SK-N-SH (cell line): ENCODE measurements around the gene ZMPSTE24. TPM values are rescaled to one million over a fixed set of nuclear protein-coding genes. Genes with fewer than 3 reads are reported as not detected.

Experiments used
- CTCF ChIA-PET: fragments of 300-600, 350-600 bp; formaldehyde crosslinking; extraction: SDS; loops from one replicate; lab custom pipeline; 2021; lab: Yijun Ruan, JAX
- POLR2A ChIA-PET: fragments of 350-600 bp; sonication (Branson Sonifier 250); formaldehyde crosslinking; extraction: SDS; loops from one replicate; lab custom pipeline; 2020; ENCODE audit warnings: antibody characterized with exemption, inconsistent platforms; lab: Yijun Ruan, JAX
- DNase-seq: peaks from one replicate; pipeline ENCODE4 v3.0.0; 2012
- H2AFZ ChIP-seq: fragments of 200-600 bp; sonication (generic); 2 replicates; pipeline ENCODE4 v1.8.1; 2016; ENCODE audit warnings: antibody characterized with exemption, mild to moderate bottlenecking, low read depth
- H3F3A ChIP-seq: fragments of 200-600 bp; sonication (generic); replicated peaks from 2 replicates; pipeline ENCODE3; 2016; ENCODE audit warnings: antibody characterized with exemption, mild to moderate bottlenecking; ENCODE audit not compliant: insufficient read depth
- H3K27ac ChIP-seq, 2 experiments: fragments of 200-500 bp in 1 of 2; fragments of 200-600 bp in 1 of 2; sonication (Bioruptor generic) in 1 of 2; sonication (generic), shearing (Covaris generic) in 1 of 2; 2 replicates each; pipeline versions ENCODE4 v1.5.1 to v1.6.1; 2014 to 2016; ENCODE audit warnings: low read depth in 2 of 2, inconsistent platforms in 1 of 2, low read length in 1 of 2, mild to moderate bottlenecking in 1 of 2, mixed read lengths in 1 of 2
- H3K27me3 ChIP-seq: fragments of 200-600 bp; sonication (generic), shearing (Covaris generic); 2 replicates; pipeline ENCODE4 v1.6.1; 2016; ENCODE audit warnings: mixed run types; ENCODE audit not compliant: insufficient read depth
- H3K36me3 ChIP-seq, 2 experiments: fragments of 200-500 bp in 1 of 2; fragments of 200-600 bp in 1 of 2; sonication (Bioruptor generic) in 1 of 2; sonication (generic) in 1 of 2; replicated peaks in 1 of 2; 2 replicates each; pipeline versions ENCODE3 to v1.5.1; 2014 to 2016; ENCODE audit warnings: low read length in 1 of 2, mild to moderate bottlenecking in 1 of 2; ENCODE audit not compliant: insufficient read depth in 2 of 2, control insufficient read depth in 1 of 2
- H3K4me1 ChIP-seq, 2 experiments: fragments of 200-500 bp in 1 of 2; fragments of 200-600 bp in 1 of 2; sonication (Bioruptor generic) in 1 of 2; sonication (generic), shearing (Covaris generic) in 1 of 2; 2 replicates each; pipeline versions ENCODE4 v1.5.1 to v1.6.1; 2014 to 2016; ENCODE audit warnings: low read depth in 1 of 2, low read length in 1 of 2, mixed run types in 1 of 2; ENCODE audit not compliant: insufficient read depth in 2 of 2, control insufficient read depth in 1 of 2
- H3K4me2 ChIP-seq: fragments of 200-600 bp; sonication (generic), shearing (Covaris generic); 2 replicates; pipeline ENCODE4 v1.6.1; 2017; ENCODE audit warnings: mixed run types
- H3K4me3 ChIP-seq, 2 experiments: fragments of 200-500 bp in 1 of 2; fragments of 200-600 bp in 1 of 2; sonication (Bioruptor generic) in 1 of 2; sonication (generic), shearing (Covaris generic) in 1 of 2; 2 replicates each; pipeline versions ENCODE4 v1.5.1 to v1.8.1; 2014 to 2016; ENCODE audit warnings: low read depth in 2 of 2, inconsistent platforms in 1 of 2, low read length in 1 of 2, mild to moderate bottlenecking in 1 of 2, mixed read lengths in 1 of 2, moderate library complexity in 1 of 2
- H3K79me2 ChIP-seq: fragments of 200-600 bp; sonication (generic); 2 replicates; pipeline ENCODE4 v1.8.1; 2017; ENCODE audit warnings: mild to moderate bottlenecking; ENCODE audit not compliant: insufficient read depth
- H3K9ac ChIP-seq: fragments of 200-600 bp; sonication (generic); 2 replicates; pipeline ENCODE4 v1.6.1; 2017; ENCODE audit warnings: mixed run types
- H3K9me2 ChIP-seq: fragments of 200-600 bp; sonication (generic); 2 replicates; pipeline ENCODE4 v1.6.1; 2017; ENCODE audit warnings: mixed run types
- H3K9me3 ChIP-seq: fragments of 200-600 bp; sonication (generic); 2 replicates; pipeline ENCODE4 v1.6.1; 2017; ENCODE audit warnings: mixed run types, mild to moderate bottlenecking, moderate library complexity
- H4K20me1 ChIP-seq: fragments of 200-600 bp; sonication (generic); 2 replicates; pipeline ENCODE4 v1.6.1; 2017; ENCODE audit warnings: mild to moderate bottlenecking, mixed run types; ENCODE audit not compliant: insufficient read depth
- ELF1 ChIP-seq: IDR thresholded peaks from 2 replicates; pipeline ENCODE4 v1.4.0; 2012
- EZH2phosphoT487 ChIP-seq: fragments of 200-600 bp; sonication (generic); IDR thresholded peaks from 2 replicates; pipeline ENCODE4 v1.6.1; 2017; ENCODE audit warnings: low read depth, mixed run types, mild to moderate bottlenecking, antibody characterized with exemption, moderate library complexity, borderline replicate concordance
- FOSL2 ChIP-seq: IDR thresholded peaks from 2 replicates; pipeline ENCODE4 v1.4.0; 2012; ENCODE audit warnings: low read depth, mild to moderate bottlenecking, moderate library complexity, borderline replicate concordance
- FOXJ3 ChIP-seq: sonication (generic); formaldehyde crosslinking; IDR thresholded peaks from 2 replicates; pipeline ENCODE4 v1.5.1; 2020; ENCODE audit warnings: mild to moderate bottlenecking, missing genetic modification reagents
- FOXM1 ChIP-seq: IDR thresholded peaks from 2 replicates; pipeline ENCODE4 v1.4.0; 2012; ENCODE audit warnings: low read depth, mild to moderate bottlenecking
- GABPA ChIP-seq: IDR thresholded peaks from 2 replicates; pipeline ENCODE4 v1.4.0; 2012; ENCODE audit warnings: low read depth, mild to moderate bottlenecking
- GATA2 ChIP-seq: sonication (generic); formaldehyde crosslinking; IDR thresholded peaks from 2 replicates; pipeline ENCODE4 v1.5.0; 2020; ENCODE audit warnings: mild to moderate bottlenecking, missing genetic modification reagents
- NFIC ChIP-seq: IDR thresholded peaks from 2 replicates; pipeline ENCODE4 v1.4.0; 2012; ENCODE audit warnings: borderline replicate concordance
- RCOR1 ChIP-seq: fragments of 150-350 bp; IDR thresholded peaks from 2 replicates; pipeline ENCODE4 v1.6.1; 2017; ENCODE audit warnings: antibody characterized with exemption, low read length
- RFX5 ChIP-seq: IDR thresholded peaks from 2 replicates; pipeline ENCODE4 v1.6.1; 2012; ENCODE audit warnings: mild to moderate bottlenecking, improper control_type of control experiment, low read length
- RXRA ChIP-seq: IDR thresholded peaks from 2 replicates; pipeline ENCODE4 v1.4.0; 2012; ENCODE audit warnings: low read depth, mild to moderate bottlenecking, borderline replicate concordance
- SIN3A ChIP-seq: IDR thresholded peaks from 2 replicates; pipeline ENCODE4 v1.6.1; 2012; ENCODE audit warnings: low read depth, mild to moderate bottlenecking, low read length, moderate library complexity, borderline replicate concordance
- SMC3 ChIP-seq: IDR thresholded peaks from 2 replicates; pipeline ENCODE4 v1.6.1; 2012; ENCODE audit warnings: low read depth, low read length, improper control_type of control experiment
- TCF12 ChIP-seq: IDR thresholded peaks from 2 replicates; pipeline ENCODE4 v1.4.0; 2012
- TEAD4 ChIP-seq: IDR thresholded peaks from 2 replicates; pipeline ENCODE4 v1.4.0; 2012; ENCODE audit warnings: mild to moderate bottlenecking, borderline replicate concordance; ENCODE audit not compliant: insufficient read depth
- YY1 ChIP-seq: IDR thresholded peaks from 2 replicates; pipeline ENCODE4 v1.4.0; 2012; ENCODE audit warnings: low read depth, mild to moderate bottlenecking
- WGBS: methylation state at CpG from one replicate; pipeline ENCODE4 v1.1.6; 2017; ENCODE audit warnings: low lambda C conversion rate; 5-methylcytosine and 5-hydroxymethylcytosine counted together
- polyA plus RNA-seq, 3 experiments: library from polyadenylated mRNA; depleted of rRNA; stranded (reverse); fragments of >200 nt; gene quantifications; 2 replicates each; pipeline ENCODE4 v1.2.3, GENCODE V29; 2012
- TF ChIP-seq, protein P1 (sequence below): IDR thresholded peaks from 2 replicates; pipeline ENCODE4 v1.4.0; 2012; ENCODE audit warnings: low read depth, borderline replicate concordance
- TF ChIP-seq, protein P2 (sequence below): IDR thresholded peaks from 2 replicates; pipeline ENCODE4; 2012
- TF ChIP-seq, protein P3 (sequence below): IDR thresholded peaks from 2 replicates; pipeline ENCODE4 v1.4.0; 2012; ENCODE audit warnings: low read depth, borderline replicate concordance
- TF ChIP-seq, protein P4 (sequence below): IDR thresholded peaks from 2 replicates; pipeline ENCODE4 v1.4.0; 2012; ENCODE audit warnings: low read depth

Gene ZMPSTE24
- polyA plus RNA-seq, 1 of the 3 experiments (the other 2 are of a cell fraction) = 13.7 TPM

DNA sequence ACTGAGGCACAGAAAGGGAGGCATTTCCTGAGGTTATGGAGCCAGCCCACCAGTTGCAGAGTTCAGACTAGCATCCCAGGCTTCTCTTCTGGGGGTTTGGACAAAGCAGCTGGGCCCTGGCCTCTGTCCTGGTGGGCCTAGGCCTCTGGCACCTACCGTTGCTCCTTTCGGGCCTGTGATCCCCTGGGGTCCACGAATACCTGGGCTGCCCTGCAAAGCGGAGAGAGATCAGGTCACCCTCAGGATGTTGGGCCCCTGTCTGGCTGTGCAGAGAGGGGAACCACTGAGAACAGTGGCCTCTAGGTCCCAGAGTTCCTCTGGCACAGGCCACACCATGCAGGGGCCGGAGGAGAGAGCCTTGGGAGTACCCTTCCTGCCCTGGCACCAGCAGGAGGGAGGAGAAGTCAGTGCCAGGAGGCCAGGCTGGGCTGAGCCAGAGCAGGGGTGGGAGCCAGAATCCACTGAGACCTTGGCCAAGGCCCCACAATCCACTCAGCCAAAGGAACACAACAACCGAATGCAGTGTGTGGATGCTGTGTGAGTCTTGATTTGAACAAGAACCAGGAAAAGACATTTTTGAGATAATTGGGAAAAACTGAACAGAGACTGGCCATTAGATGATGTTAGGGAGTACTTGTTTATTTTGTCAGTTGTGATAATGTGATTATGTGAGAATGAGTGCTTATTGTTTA, 50.1 kb downstream of the ZMPSTE24 start (continued):
- TF ChIP-seq, protein P1, sequence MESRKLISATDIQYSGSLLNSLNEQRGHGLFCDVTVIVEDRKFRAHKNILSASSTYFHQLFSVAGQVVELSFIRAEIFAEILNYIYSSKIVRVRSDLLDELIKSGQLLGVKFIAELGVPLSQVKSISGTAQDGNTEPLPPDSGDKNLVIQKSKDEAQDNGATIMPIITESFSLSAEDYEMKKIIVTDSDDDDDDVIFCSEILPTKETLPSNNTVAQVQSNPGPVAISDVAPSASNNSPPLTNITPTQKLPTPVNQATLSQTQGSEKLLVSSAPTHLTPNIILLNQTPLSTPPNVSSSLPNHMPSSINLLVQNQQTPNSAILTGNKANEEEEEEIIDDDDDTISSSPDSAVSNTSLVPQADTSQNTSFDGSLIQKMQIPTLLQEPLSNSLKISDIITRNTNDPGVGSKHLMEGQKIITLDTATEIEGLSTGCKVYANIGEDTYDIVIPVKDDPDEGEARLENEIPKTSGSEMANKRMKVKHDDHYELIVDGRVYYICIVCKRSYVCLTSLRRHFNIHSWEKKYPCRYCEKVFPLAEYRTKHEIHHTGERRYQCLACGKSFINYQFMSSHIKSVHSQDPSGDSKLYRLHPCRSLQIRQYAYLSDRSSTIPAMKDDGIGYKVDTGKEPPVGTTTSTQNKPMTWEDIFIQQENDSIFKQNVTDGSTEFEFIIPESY = no peak
- TF ChIP-seq YY1 (no peak), SIN3A (no peak), FOXJ3 (CRISPR knock-in tag) (no peak)

DNA sequence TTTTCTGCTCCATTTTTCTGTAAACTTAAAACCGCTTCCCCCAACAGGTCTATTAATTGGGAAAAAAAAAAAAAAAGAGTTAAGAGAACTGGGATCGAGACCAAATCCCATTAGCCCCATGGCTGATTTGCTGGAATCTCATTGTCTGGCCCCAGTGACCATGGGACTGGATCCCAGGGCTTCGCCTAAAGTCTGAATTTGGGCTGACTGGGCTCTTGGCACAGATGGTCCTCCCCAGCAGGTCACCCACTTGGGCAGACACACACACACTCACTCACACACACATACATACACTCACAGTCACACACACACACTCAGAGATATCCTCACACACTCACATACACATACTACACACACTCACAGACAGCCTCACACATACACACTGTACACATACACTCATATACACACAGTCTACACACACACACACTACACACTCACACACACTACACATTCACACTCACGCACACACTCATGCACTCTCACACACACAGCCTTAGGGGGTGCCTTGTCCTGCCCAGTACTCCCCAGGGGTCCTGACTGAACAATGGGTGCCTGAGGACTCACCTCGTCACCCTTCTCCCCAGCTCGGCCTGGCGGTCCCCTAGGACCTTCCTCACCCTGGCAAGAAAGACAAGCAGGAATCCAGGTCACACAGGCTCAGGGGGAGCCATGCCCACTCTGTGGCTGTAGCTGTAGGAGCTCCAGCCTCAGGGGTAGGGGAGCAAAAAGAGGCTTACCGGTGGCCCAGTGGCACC, 51.5 kb downstream of the ZMPSTE24 start:
- Histone ChIP-seq H3K9ac (no peak overlapping the region), H3F3A (no peaks in the 10 kb centered on the region), H3K27ac (no peak overlapping the region), H3K27me3 (no peaks in the 10 kb centered on the region), H3K9me2 (no peaks in the 10 kb centered on the region), H4K20me1 (no peaks in the 10 kb centered on the region), H3K36me3 (no peaks in the 10 kb centered on the region), H3K9me3 (no peaks in the 10 kb centered on the region), H3K4me3 (no peak overlapping the region), H3K4me1 (no peaks in the 10 kb centered on the region; a peak in 1 of 4 replicates), H2AFZ (no peak overlapping the region), H3K79me2 (no peaks in the 10 kb centered on the region), H3K4me2 (no peak overlapping the region)
- CTCF ChIA-PET = interaction anchor here (1.0 to 12.5 kb wide), 3 partner anchors 27 to 165 kb away, joined by 4 to 150 read pairs (median 7); no protein-coding TSS in a partner anchor
- DNase-seq = no peak
- WGBS = 78% methylated on average over 6 of the region's 8 CpGs
- POLR2A ChIA-PET = no interaction called here
- TF ChIP-seq NFIC (no peak), ELF1 (no peak), RXRA (no peak), EZH2phosphoT487 (no peak), RFX5 (no peak), FOXM1 (no peak), GABPA (no peak), SMC3 (no peak), YY1 (no peak), FOSL2 (no peak), TEAD4 (no peak), TCF12 (no peak), RCOR1 (no peak), GATA2 (CRISPR knock-in tag) (no peak)
- TF ChIP-seq, protein P2, sequence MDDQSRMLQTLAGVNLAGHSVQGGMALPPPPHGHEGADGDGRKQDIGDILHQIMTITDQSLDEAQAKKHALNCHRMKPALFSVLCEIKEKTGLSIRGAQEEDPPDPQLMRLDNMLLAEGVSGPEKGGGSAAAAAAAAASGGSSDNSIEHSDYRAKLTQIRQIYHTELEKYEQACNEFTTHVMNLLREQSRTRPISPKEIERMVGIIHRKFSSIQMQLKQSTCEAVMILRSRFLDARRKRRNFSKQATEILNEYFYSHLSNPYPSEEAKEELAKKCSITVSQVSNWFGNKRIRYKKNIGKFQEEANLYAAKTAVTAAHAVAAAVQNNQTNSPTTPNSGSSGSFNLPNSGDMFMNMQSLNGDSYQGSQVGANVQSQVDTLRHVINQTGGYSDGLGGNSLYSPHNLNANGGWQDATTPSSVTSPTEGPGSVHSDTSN = no peak
- TF ChIP-seq, protein P1 = no peak
- TF ChIP-seq, protein P3, sequence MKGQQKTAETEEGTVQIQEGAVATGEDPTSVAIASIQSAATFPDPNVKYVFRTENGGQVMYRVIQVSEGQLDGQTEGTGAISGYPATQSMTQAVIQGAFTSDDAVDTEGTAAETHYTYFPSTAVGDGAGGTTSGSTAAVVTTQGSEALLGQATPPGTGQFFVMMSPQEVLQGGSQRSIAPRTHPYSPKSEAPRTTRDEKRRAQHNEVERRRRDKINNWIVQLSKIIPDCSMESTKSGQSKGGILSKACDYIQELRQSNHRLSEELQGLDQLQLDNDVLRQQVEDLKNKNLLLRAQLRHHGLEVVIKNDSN = no peak
- TF ChIP-seq, protein P4, sequence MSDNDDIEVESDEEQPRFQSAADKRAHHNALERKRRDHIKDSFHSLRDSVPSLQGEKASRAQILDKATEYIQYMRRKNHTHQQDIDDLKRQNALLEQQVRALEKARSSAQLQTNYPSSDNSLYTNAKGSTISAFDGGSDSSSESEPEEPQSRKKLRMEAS = no peak
